ENCODE measurements around the gene EP400. TPM values are rescaled to one million over a fixed set of nuclear protein-coding genes. Genes with fewer than 3 reads are reported as not detected.
A peak's percentile ranks its signal among the peaks of the same experiment; 100 is the strongest.

The EP400 gene
- total RNA-seq, 1 experiment from 2014 or later = 61.7 TPM

DNA sequence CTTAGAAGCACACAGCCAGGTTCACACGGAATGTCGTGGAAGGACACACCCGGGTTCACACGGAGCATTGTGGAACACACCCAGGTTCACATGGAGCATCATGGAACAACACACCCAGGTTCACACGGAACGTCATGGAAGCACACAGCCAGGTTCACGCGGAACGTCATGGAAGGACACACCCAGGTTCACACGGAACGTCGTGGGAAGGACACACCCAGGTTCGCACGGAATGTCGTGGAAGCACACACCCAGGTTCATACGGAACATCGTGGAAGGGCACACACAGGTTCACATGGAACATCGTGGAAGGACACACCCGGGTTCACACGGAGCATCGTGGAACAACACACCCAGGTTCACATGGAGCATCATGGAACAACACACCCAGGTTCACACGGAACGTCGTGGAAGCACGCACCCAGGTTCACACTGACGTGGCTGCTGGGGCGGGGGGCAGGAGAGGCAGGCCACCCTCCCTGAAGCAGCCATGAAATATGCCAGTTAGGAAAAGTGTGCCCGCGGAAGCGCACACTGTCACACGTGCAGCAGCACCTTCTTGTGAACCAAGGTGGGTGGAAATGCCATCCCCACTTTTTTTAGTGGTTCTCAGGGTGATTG lies 86.4 kb downstream of the EP400 start:
- Histone ChIP-seq H3K4me2 (ENCODE audit: insufficient read depth, insufficient read length, low read length) (no peak overlapping the region), H2BK20ac (ENCODE audit: low read depth, low read length, poor library complexity, severe bottlenecking) (no peak overlapping the region), H3T11ph (ENCODE audit: low read length) (no peak overlapping the region), H3K79me1 (ENCODE audit: insufficient read depth, low read depth, low read length, poor library complexity, severe bottlenecking) (no peaks in the 10 kb centered on the region), H3K56ac (ENCODE audit: insufficient read length, low read depth, low read length) (no peak overlapping the region), H3K14ac (ENCODE audit: insufficient read depth, low read length) (no peak overlapping the region; the same call in 1 of the 2 replicates), H2BK12ac (ENCODE audit: insufficient read length, low read depth, low read length) (no peak overlapping the region), H3K4ac (ENCODE audit: low read depth, low read length) (no peak overlapping the region), H4K20me1 (ENCODE audit: control insufficient read depth, insufficient read depth, insufficient read length) (no peaks in the 10 kb centered on the region), H3K23ac (ENCODE audit: insufficient read length, low read depth, low read length) (no peak overlapping the region), H4K8ac (replicated peaks; ENCODE audit: insufficient read length, low read depth, low read length) (no peak overlapping the region), H2AK5ac (ENCODE audit: insufficient read length, low read length) (no peak overlapping the region), H4K5ac (ENCODE audit: insufficient read length, low read depth, low read length) (peak overlapping the region; percentile 3), H4K91ac (ENCODE audit: insufficient read length, low read depth, low read length) (no peak overlapping the region), H2BK120ac (ENCODE audit: low read depth, low read length, poor library complexity, severe bottlenecking) (no peak overlapping the region), H3K23me2 (ENCODE audit: insufficient read length, low read depth, low read length, poor library complexity, severe bottlenecking) (no peaks in the 10 kb centered on the region), H3K79me2 (ENCODE audit: insufficient read depth, low read length) (no peaks in the 10 kb centered on the region), H2BK5ac (ENCODE audit: insufficient read length, low read length) (no peak overlapping the region), H3K18ac (ENCODE audit: insufficient read length, low read depth, low read length) (no peak overlapping the region), H3K4me1 (ENCODE audit: insufficient read depth, low read length) (no peaks in the 10 kb centered on the region), H2BK15ac (ENCODE audit: low read depth, low read length) (no peak overlapping the region), H2AFZ (ENCODE audit: low read length) (no peak overlapping the region), H3K9ac (ENCODE audit: extremely low read depth, insufficient read length, low read length) (no peak overlapping the region), H3K27ac (ENCODE audit: insufficient read length, low read depth, low read length) (no peak overlapping the region), H3K9me3 (ENCODE audit: control insufficient read depth, low read depth, low read length) (no peaks in the 10 kb centered on the region), H3K27me3 (ENCODE audit: insufficient read depth, low read length) (no peaks in the 10 kb centered on the region)
- peaks cover 54 to 88% (median 85%) of the 10 kb centered on the region in 3 experiments; a peak in 6 of 7 replicates for H3K36me3 Mint-ChIP-seq (ENCODE audit: insufficient read depth in 1 of 3, low read depth in 3 of 3)
- H3K4me3 Mint-ChIP-seq = no peak overlapping the region
- TF ChIP-seq CTCF (conservative IDR thresholded peaks at IDR 0.05) = no peak
- H3K4me1 Mint-ChIP-seq = no peaks in the 10 kb centered on the region
- peaks cover 2% of the 10 kb centered on the region; the same call in 1 of the 2 replicates for H3K27me3 Mint-ChIP-seq (ENCODE audit: low read depth)
- no peaks in the 10 kb centered on the region for H3K9me3 Mint-ChIP-seq
- H3K27ac Mint-ChIP-seq = peak overlapping the region; percentile 15 to 50 (median 33); a peak in 2 of 7 replicates
- no peak for DNase-seq
- whole genome bisulfite sequencing (ENCODE audit: extremely low coverage, insufficient read length, low lambda C conversion rate) = no CpG with 5 or more reads among the region's 31 CpGs
